Keratinocyte (primary cell): ENCODE measurements around the gene KMO. TPM values are rescaled to one million over a fixed set of nuclear protein-coding genes. Genes with fewer than 3 reads are reported as not detected.
A peak's percentile ranks its signal among the peaks of the same experiment; 100 is the strongest.

Experiments
- DNase-seq: peaks from one replicate; pipeline ENCODE4 v3.0.0-alpha.2; 2011; ENCODE audit warnings: low read depth, missing footprints, low spot score
- FAIRE-seq: peaks from 2 replicates; lab custom pipeline; 2011; peaks lifted over from hg19 to GRCh38; lab: Jason Lieb, UNC
- H2AFZ ChIP-seq: 2 replicates; pipeline ENCODE4 v1.6.0; 2012; ENCODE audit warnings: low read length, control low read depth, inconsistent platforms; ENCODE audit not compliant: control insufficient read depth
- H3K27ac ChIP-seq: 2 replicates; pipeline ENCODE4 v1.5.1; 2011; ENCODE audit warnings: low read length; ENCODE audit not compliant: control insufficient read depth, insufficient read depth
- H3K27me3 ChIP-seq: 3 replicates; pipeline ENCODE4 v1.6.0; 2011; ENCODE audit warnings: low read length; ENCODE audit not compliant: control insufficient read depth, insufficient read depth; ENCODE audit errors: extremely low read depth
- H3K36me3 ChIP-seq, 2 experiments: 2 replicates in 1 of 2; 3 replicates in 1 of 2; pipeline ENCODE4 v1.5.1; 2011; ENCODE audit warnings: low read length in 2 of 2, mild to moderate bottlenecking in 1 of 2; ENCODE audit not compliant: control insufficient read depth in 2 of 2, insufficient read depth in 2 of 2; ENCODE audit errors: extremely low read depth in 1 of 2
- H3K4me1 ChIP-seq: 3 replicates; pipeline ENCODE4 v1.5.1; 2011; ENCODE audit warnings: low read length; ENCODE audit not compliant: control insufficient read depth, insufficient read depth; ENCODE audit errors: extremely low read depth
- H3K4me2 ChIP-seq: 3 replicates; pipeline ENCODE4 v1.6.0; 2011; ENCODE audit warnings: low read depth, low read length; ENCODE audit not compliant: control insufficient read depth, insufficient read depth; ENCODE audit errors: extremely low read depth
- H3K4me3 ChIP-seq, 3 experiments: fragments of 200-600 bp in 1 of 3; sonication (generic) in 1 of 3; 2 replicates in 2 of 3; 3 replicates in 1 of 3; pipeline ENCODE4 v1.5.1; 2011 to 2016; ENCODE audit warnings: low read length in 3 of 3, mild to moderate bottlenecking in 3 of 3, control low read depth in 2 of 3, inconsistent platforms in 1 of 3, low read depth in 1 of 3, mixed read lengths in 1 of 3, mixed run types in 1 of 3, moderate library complexity in 1 of 3; ENCODE audit not compliant: control insufficient read depth in 2 of 3, insufficient read depth in 2 of 3; ENCODE audit errors: extremely low read depth in 1 of 3
- H3K79me2 ChIP-seq: 2 replicates; pipeline ENCODE4 v1.6.0; 2012; ENCODE audit warnings: low read length; ENCODE audit not compliant: control insufficient read depth, insufficient read depth
- H3K9ac ChIP-seq: 3 replicates; pipeline ENCODE4 v1.6.0; 2011; ENCODE audit warnings: low read length; ENCODE audit not compliant: control insufficient read depth, insufficient read depth; ENCODE audit errors: extremely low read depth
- H3K9me1 ChIP-seq: 3 replicates; pipeline ENCODE4 v1.6.0; 2011; ENCODE audit warnings: low read length; ENCODE audit not compliant: control insufficient read depth, insufficient read depth; ENCODE audit errors: extremely low read depth
- H3K9me3 ChIP-seq: 2 replicates; pipeline ENCODE4 v1.5.1; 2012; ENCODE audit warnings: low read depth, low read length; ENCODE audit not compliant: control insufficient read depth
- H4K20me1 ChIP-seq: 3 replicates; pipeline ENCODE4 v1.6.0; 2011; ENCODE audit warnings: low read length; ENCODE audit not compliant: control insufficient read depth, insufficient read depth; ENCODE audit errors: extremely low read depth
- CTCF ChIP-seq, 3 experiments: IDR thresholded peaks in 1 of 3; conservative IDR thresholded peaks in 1 of 3; optimal IDR thresholded peaks in 1 of 3; 2 replicates in 2 of 3; 3 replicates in 1 of 3; pipeline versions ENCODE3 to v1.5.1; 2011; ENCODE audit warnings: low read length in 3 of 3, mild to moderate bottlenecking in 3 of 3, moderate library complexity in 2 of 3, control low read depth in 1 of 3, inconsistent platforms in 1 of 3; ENCODE audit not compliant: insufficient read depth in 2 of 3; ENCODE audit errors: extremely low read depth in 1 of 3
- EZH2 ChIP-seq: IDR thresholded peaks from one replicate; pipeline ENCODE4 v1.6.1; 2012; ENCODE audit warnings: inconsistent platforms, mild to moderate bottlenecking, low read length, moderate library complexity
- dilution Hi-C: fragments of 300-500 bp; cut with MboI; formaldehyde crosslinking; loops from one replicate; pipeline ENCODE4 v1.7.0; 2020; ENCODE audit warnings: low sequenced_read_pairs; ENCODE audit not compliant: extremely low pct_ligation_motif_present
- polyA plus RNA-seq, 5 experiments: library from polyadenylated mRNA; depleted of rRNA in 3 of 5; stranded (reverse) in 3 of 5; stranded (forward) in 1 of 5; unstranded in 1 of 5; fragments of >200 nt; gene quantifications; 1 replicate in 1 of 5; 2 replicates in 3 of 5; 3 replicates in 1 of 5; pipeline versions ENCODE4 v1.2.1 to v1.2.3, GENCODE V29; 2011 to 2012; ENCODE audit warnings: missing spikeins in 2 of 5, low read depth in 1 of 5, low replicate concordance in 1 of 5

Gene KMO
- polyA plus RNA-seq, 1 donor (not counting 4 experiments of a cell fraction or from before 2014, with no cell fraction given) = 4.7 TPM

GRCh38 chr1:241607497-241607896 lies 75.3 kb downstream of the KMO start:
- H4K20me1 ChIP-seq = no peaks in the 10 kb centered on the region
- H3K9ac ChIP-seq = peak overlapping the region; percentile 63
- H3K27me3 ChIP-seq = no peaks in the 10 kb centered on the region
- peak overlapping the region; percentile 93 for H3K27ac ChIP-seq
- no peak overlapping the region for H2AFZ ChIP-seq
- no peaks in the 10 kb centered on the region for H3K9me1 ChIP-seq
- dilution Hi-C loops = loop anchor here (25.0 kb wide), 1 partner anchor 230 kb away; the partner anchor contains the start of gene EXO1
- H3K4me1 ChIP-seq = peaks cover 75% of the 10 kb centered on the region
- no peak for FAIRE-seq
- H3K79me2 ChIP-seq = no peaks in the 10 kb centered on the region
- no peak overlapping the region for H3K4me3 ChIP-seq
- DNase-seq = no peak
- no peak overlapping the region for H3K4me2 ChIP-seq
- H3K36me3 ChIP-seq = peaks cover 2 to 5% of the 10 kb centered on the region in 2 experiments
- no peaks in the 10 kb centered on the region for H3K9me3 ChIP-seq
- TF ChIP-seq CTCF (optimal IDR thresholded peaks at IDR 0.05 in 1 of 3, IDR thresholded peaks at IDR 0.05 in 1 of 3, conservative IDR thresholded peaks at IDR 0.05 in 1 of 3; ENCODE audit: extremely low read depth in 1 of 3, insufficient read depth in 2 of 3, low read length in 3 of 3) = no peak
- TF ChIP-seq EZH2 = no peak

GRCh38 chr1:241608379-241609033 lies 76.3 kb downstream of the KMO start:
- H3K4me1 ChIP-seq = peaks cover 80% of the 10 kb centered on the region
- dilution Hi-C loops = loop anchor here (25.0 kb wide), 1 partner anchor 229 kb away; the partner anchor contains the start of gene EXO1
- no peak for TF ChIP-seq CTCF (optimal IDR thresholded peaks at IDR 0.05 in 1 of 3, IDR thresholded peaks at IDR 0.05 in 1 of 3, conservative IDR thresholded peaks at IDR 0.05 in 1 of 3; ENCODE audit: extremely low read depth in 1 of 3, insufficient read depth in 2 of 3, low read length in 3 of 3)
- no peak for TF ChIP-seq EZH2

More at GRCh38 chr1:241608379-241609033, 76.3 kb downstream of the KMO start:
- Histone ChIP-seq H2AFZ (no peak overlapping the region), H3K36me3 (peaks cover 2 to 3% of the 10 kb centered on the region in 2 experiments), H3K9ac (peak overlapping the region; percentile 72), H3K9me3 (no peaks in the 10 kb centered on the region), H3K4me2 (peak overlapping the region; percentile 69), H3K79me2 (no peaks in the 10 kb centered on the region), H3K9me1 (no peaks in the 10 kb centered on the region), H3K27me3 (no peaks in the 10 kb centered on the region), H3K4me3 (peak overlapping the region in 1 of 3 experiments; percentile 45), H3K27ac (peak overlapping the region; percentile 93), H4K20me1 (no peaks in the 10 kb centered on the region)
- FAIRE-seq (peak; percentile 94), DNase-seq (peak; percentile 81)
